ENCODE results near the gene TTLL9.
A peak's percentile ranks its signal among the peaks of the same experiment; 100 is the strongest.

Gene TTLL9

GRCh38 chr20:31857861-31858759 lies 12.3 kb upstream of the TTLL9 start:
- DNase-seq (ENCODE audit: low spot score) = no peak

- no peak for DNase-seq (ENCODE audit: low spot score)
Measured at GRCh38 chr20:31858760-31859083, 11.7 kb upstream of the TTLL9 start.

GRCh38 chr20:31859266-31859997 lies 11.0 kb upstream of the TTLL9 start:
- no peak for DNase-seq (ENCODE audit: low spot score)

- DNase-seq (ENCODE audit: low spot score) = no peak
Measured at GRCh38 chr20:31859998-31860380, 10.4 kb upstream of the TTLL9 start.

GRCh38 chr20:31860390-31861134 lies 9.9 kb upstream of the TTLL9 start:
- DNase-seq (ENCODE audit: low spot score) = no peak

GRCh38 chr20:31861135-31861384 lies 9.4 kb upstream of the TTLL9 start:
- peak; percentile 69 for DNase-seq (ENCODE audit: low spot score)

- peak; percentile 97 for DNase-seq (ENCODE audit: low spot score)
Measured at GRCh38 chr20:31861385-31862156, 8.9 kb upstream of the TTLL9 start.

- no peak for DNase-seq (ENCODE audit: low spot score)
Measured at GRCh38 chr20:31862157-31862470, 8.3 kb upstream of the TTLL9 start.

- no peak for DNase-seq (ENCODE audit: low spot score)
Measured at GRCh38 chr20:31862506-31862905, 7.9 kb upstream of the TTLL9 start.

- DNase-seq (ENCODE audit: low spot score) = no peak
Measured at GRCh38 chr20:31863296-31864085, 6.9 kb upstream of the TTLL9 start.

GRCh38 chr20:31864521-31865400 lies 5.7 kb upstream of the TTLL9 start:
- no peak for DNase-seq (ENCODE audit: low spot score)

GRCh38 chr20:31866221-31866620 lies 4.2 kb upstream of the TTLL9 start:
- no peak for DNase-seq (ENCODE audit: low spot score)

GRCh38 chr20:31868853-31869672 lies 1.4 kb upstream of the TTLL9 start:
- no peak for DNase-seq (ENCODE audit: low spot score)

GRCh38 chr20:31869673-31869941 lies 827 bp upstream of the TTLL9 start:
- DNase-seq (ENCODE audit: low spot score) = no peak

GRCh38 chr20:31870726-31871617 lies 538 bp downstream of the TTLL9 start:
- DNase-seq (ENCODE audit: low spot score) = no peak

GRCh38 chr20:31871618-31871954 lies 1.2 kb downstream of the TTLL9 start:
- DNase-seq (ENCODE audit: low spot score) = no peak

- no peak for DNase-seq (ENCODE audit: low spot score)
Measured at GRCh38 chr20:31872406-31872805, 2.0 kb downstream of the TTLL9 start.

GRCh38 chr20:31875671-31876070 lies 5.2 kb downstream of the TTLL9 start:
- no peak for DNase-seq (ENCODE audit: low spot score)

GRCh38 chr20:31877684-31878083 lies 7.2 kb downstream of the TTLL9 start:
- no peak for DNase-seq (ENCODE audit: low spot score)

All from HuH-7.5 (cell line).